ENCODE data around the gene PTPRR.

- TF ChIP-seq PATZ1 (CRISPR knock-in tag; IDR thresholded peaks at IDR 0.05; ENCODE audit: borderline replicate concordance): no peak
- TF ChIP-seq ZNF70 (CRISPR knock-in tag; IDR thresholded peaks at IDR 0.05): no peak
- TF ChIP-seq ZFP3 (CRISPR knock-in tag; IDR thresholded peaks at IDR 0.05): no peak
- no peak for TF ChIP-seq POU6F1 (CRISPR knock-in tag; IDR thresholded peaks at IDR 0.05; ENCODE audit: borderline replicate concordance, low read depth)
- TF ChIP-seq TCF4 (CRISPR knock-in tag; IDR thresholded peaks at IDR 0.05; ENCODE audit: borderline replicate concordance): no peak
- TF ChIP-seq BACH2 (CRISPR knock-in tag; IDR thresholded peaks at IDR 0.05; ENCODE audit: borderline replicate concordance): no peak
- no peak for TF ChIP-seq ESRRG (CRISPR knock-in tag; IDR thresholded peaks at IDR 0.05)
- no peak for TF ChIP-seq ZC3H10 (CRISPR knock-in tag; IDR thresholded peaks at IDR 0.05)
- no peak for TF ChIP-seq ISL1 (CRISPR knock-in tag; IDR thresholded peaks at IDR 0.05)
- no peak for TF ChIP-seq ZFP30 (CRISPR knock-in tag; IDR thresholded peaks at IDR 0.05)
- TF ChIP-seq RARB (CRISPR knock-in tag; IDR thresholded peaks at IDR 0.05): no peak
- TF ChIP-seq ZNF565 (CRISPR knock-in tag; conservative IDR thresholded peaks at IDR 0.05; ENCODE audit: low read depth): no peak
- no peak for TF ChIP-seq TOX (CRISPR knock-in tag; IDR thresholded peaks at IDR 0.05; ENCODE audit: borderline replicate concordance)
- TF ChIP-seq ZNF8 (CRISPR knock-in tag; IDR thresholded peaks at IDR 0.05): no peak
Measured at GRCh38 chr12:70604662-70605061, 315.9 kb downstream of the PTPRR start.

All from SK-N-SH treated with all-trans-retinoic acid at 6 μM for 48 hours (cell line).